GM19351 (cell line): ENCODE measurements around the gene TTI1.

Experiments
- ATAC-seq: cut with Tn5 transposase; IDR thresholded peaks from one replicate; pipeline ENCODE4 v1.9.1; 2021; ENCODE audit warnings: mild to moderate bottlenecking, moderate library complexity; ENCODE audit not compliant: unreplicated experiment

The TTI1 gene

DNA sequence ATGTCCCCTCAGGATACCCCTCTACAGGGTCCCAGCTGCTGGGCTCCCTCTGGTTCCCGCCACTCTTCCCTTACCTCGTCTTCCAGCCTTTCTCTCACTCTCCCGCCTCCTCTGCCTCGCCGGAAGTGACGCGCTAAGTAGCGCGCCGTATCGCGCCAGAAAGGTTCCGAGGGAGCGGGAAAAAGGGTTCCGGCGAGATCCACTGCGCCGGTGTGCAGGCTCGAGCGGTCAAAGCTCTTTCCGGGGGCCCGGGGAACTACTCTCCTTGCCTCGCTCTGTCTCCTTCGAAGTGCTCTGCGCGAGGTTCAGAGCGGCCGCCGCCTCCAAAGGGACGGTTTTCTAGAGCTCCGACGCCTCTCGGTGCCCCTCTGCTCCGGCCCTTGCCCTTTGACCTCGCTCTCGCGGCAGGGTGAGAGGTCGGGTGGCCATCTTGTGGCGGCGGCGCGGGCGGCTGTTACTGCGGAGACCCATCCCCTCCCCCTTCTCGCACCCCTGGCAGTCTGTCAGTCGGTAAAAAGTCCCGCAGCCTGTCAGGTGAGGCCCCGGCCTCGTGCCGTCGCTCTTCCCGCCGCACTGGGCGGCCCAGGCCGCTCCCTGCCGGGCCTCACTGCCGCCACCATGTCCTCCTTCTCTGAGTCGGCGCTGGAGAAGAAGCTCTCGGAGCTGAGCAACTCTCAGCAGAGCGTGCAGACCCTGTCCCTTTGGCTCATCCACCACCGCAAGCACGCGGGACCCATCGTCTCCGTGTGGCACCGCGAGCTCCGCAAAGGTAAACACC is at the start of gene TTI1, which contains the start of gene RPRD1B:
Gene TTI1, minus strand, starts transcription at position 127 of the 778 bp plus-strand sequence. CDS start 19,640 bp downstream, outside the sequence.
Gene RPRD1B, plus strand, starts transcription at position 417 of the 778 bp plus-strand sequence. Its CDS starts 202 bp downstream, at position 619.
- ATAC-seq = peak; percentile 80

DNA sequence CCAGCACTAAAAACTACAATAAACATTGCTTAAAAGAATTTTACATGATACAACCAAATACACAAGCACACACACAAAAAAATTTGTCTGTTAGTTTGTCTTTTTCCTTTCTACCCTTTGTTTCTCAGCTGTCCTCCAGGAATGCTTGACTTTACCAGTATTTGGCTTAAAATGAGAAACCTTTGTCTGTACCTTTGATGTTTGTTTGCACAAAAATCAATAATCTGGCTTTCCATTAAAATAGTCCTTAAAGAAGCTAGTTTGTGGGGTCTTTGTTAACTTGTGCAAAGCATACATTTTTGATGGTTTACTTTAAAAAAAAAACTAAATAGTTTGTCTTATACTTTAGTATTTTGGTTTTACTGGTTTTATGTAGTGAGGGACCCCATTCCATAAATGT is 49.6 kb upstream of the TTI1 start:
- ATAC-seq = no peak

- ATAC-seq = no peak
Measured at GRCh38 chr20:38081575-38081974, 48.3 kb upstream of the TTI1 start.

GRCh38 chr20:38079353-38079752 is 46.1 kb upstream of the TTI1 start:
- ATAC-seq = no peak

GRCh38 chr20:38078084-38078483 is 44.8 kb upstream of the TTI1 start:
- no peak for ATAC-seq

- no peak for ATAC-seq
Measured at GRCh38 chr20:38076548-38076947, 43.3 kb upstream of the TTI1 start.

DNA sequence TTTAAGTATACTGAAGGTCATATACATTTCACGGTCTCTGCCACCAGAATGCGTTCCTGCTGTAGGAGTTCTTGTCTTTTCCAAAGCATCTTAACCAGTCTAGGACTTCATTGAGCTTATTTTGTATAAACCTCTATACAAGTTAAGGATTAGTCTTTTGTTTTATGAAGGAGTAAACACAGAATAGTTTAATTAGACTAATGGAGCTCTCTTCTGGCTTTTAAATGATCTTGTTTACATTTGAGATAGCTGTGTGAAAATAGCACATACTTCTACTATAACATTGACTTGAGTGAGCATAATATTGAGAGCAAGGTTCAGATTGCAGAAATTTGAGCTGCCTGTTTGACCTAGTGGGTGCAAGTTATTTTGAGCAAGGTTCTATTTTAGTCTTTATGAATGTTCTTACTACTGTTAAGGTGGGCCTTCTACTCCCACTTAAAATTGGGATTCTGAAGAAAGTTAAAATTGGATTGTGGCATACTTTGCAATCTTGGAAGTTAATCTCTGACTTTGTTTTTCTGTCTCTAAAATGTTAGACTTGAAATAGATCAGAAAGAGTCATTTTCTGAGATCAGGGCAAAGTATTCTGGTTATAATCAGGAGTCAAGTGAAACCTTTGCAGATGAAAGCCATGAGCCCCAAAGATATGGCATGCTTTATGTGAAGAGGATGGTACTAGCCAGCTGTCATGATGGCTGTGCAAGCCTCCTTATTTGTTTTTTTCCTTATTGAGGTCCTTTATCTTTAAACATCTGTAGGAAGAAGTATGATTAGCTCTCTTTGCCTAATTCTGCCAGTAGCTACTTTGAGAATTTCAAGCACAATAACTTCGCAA is 42.1 kb upstream of the TTI1 start:
- no peak for ATAC-seq

- ATAC-seq = no peak
Measured at GRCh38 chr20:38073307-38074071, 40.2 kb upstream of the TTI1 start.

DNA sequence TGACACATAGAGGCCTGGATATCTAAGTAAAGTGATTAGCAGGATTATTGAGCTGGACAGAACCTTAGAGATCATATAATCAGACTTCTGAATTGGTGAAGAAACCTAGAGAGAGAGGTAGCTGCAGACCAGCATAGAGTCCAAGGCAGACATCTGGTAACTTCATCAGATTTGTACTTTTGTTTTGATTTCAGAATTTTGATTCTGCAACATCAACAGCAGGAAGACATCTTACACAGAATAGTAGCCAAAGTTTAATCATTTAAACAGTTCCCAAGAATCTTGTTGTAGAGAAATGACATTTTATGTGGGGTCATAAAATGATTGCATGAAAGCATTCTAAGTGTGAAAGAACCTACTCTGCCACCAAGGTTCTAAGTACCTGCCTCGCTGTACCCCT is 39.6 kb upstream of the TTI1 start:
- ATAC-seq = no peak

GRCh38 chr20:38067717-38068365 is 34.6 kb upstream of the TTI1 start:
- no peak for ATAC-seq

DNA sequence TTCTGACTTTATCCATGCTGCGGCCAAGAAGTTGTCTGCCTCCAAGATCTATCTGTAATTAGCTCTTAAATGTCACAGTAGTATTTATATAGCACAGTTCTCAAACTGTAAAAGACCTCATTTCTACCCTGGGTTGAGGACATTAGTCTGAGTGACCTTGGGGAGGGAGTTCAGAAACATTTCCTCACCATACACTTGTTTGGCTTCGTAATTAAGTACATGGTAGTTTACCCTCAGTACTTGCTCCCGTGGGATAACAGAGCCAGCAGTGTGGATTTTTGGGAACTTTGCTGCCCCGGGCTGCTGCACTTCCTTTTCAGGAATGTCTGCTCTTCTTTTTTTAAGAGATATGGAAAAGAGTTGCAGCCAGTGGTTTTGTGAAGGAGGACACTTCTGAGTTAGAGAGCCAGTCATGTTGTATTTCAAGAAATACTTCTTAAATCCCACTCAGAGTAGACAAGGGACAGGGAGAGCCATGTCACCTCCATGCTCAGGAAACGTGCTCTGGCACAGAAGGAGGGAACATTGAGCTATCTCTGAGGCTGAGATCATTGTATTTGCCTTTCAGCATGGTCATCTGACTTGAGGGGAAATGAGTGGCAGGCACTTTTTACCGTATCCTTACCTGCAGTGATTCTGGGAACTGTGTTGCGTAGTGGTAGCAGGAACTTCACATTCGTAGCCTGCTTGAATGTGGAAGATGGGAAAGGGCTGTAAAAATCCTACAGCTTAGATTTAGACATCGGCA is 33.9 kb upstream of the TTI1 start:
- ATAC-seq = no peak

DNA sequence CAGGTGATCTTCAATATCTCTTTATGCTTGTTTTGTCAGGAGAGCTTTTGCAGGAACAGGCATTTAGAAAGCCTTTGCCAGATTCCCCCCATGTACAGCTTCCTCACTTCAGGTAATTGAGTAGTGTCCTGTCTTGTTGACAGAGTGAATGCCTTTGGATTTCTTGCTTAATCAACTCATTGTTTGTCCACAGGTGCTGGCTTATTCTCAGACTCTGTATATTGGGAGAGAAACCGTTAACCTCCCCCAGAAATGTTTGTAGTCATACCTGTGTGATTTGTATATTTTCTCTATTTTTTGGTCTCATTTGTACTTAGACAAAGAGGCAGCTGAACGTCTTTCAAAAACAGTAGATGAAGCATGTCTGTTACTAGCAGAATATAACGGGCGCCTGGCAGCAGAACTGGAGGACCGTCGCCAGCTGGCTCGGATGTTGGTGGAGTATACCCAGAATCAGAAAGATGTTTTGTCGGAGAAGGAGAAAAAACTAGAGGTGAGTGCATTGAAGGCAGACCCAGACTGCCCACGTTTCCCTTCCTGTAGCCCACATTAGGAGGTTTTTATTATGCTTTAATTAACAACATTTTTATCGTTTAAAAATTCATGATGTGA is 32.6 kb upstream of the TTI1 start:
- ATAC-seq = no peak

- ATAC-seq = no peak
Measured at GRCh38 chr20:38063911-38064530, 30.8 kb upstream of the TTI1 start.

DNA sequence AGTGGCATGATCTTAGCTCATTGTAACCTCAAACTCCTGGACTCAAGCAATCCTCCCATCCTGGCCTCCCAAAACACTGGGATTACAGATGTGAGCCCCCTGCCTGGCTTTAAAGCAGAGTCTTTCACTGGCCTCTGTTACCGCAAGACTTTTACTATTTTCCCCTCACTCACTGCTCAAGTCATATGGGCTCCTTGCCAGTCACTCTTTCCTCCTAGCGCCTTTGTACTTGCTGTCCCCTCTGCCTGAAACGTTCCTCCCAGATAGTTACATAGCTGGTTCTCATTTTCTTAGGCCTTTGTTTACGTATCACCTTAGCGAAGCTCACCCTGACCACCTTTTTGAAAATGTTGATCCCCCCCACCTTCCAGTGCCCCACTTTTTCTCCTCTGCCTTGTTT is 29.6 kb upstream of the TTI1 start:
- ATAC-seq = no peak

DNA sequence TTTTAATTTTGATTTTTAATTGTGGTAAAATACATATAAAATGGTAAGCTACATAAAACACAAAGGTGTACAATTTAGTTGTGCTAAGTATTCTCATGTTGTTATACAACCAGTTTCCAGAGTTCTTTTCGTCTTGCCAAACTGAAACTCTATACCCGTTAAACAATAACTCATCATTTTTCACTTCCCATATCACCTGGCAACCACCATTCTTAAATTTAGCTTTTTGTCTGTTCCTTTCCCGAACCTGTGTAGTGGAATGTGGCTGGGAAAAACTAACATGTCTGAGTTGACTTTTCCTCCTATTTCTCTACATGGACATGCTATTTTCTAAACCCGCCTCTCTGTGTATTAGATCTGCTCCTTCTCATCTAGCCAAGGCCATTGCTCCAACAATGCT is 27.9 kb upstream of the TTI1 start:
- no peak for ATAC-seq

GRCh38 chr20:38060536-38060935 is 27.3 kb upstream of the TTI1 start:
- ATAC-seq = no peak

DNA sequence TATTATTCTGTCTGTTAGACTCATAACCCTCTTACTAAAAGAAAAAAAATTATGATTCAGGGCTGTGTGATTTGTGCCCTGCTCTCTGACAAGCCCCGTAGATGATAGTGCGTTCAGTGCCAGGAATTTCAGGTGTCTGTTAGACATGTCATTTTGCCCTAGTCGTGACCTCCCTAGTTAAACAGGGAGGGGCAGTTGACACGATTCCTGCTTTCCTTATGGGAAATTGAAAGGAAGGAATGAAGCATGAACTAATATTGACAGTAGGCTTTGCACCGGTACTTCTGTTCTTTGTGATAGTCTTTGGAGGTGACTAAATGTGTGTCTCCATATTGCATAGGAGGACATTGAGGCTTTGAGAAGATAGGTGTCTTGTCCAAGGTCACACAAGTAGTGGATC is 26.6 kb upstream of the TTI1 start:
- no peak for ATAC-seq

DNA sequence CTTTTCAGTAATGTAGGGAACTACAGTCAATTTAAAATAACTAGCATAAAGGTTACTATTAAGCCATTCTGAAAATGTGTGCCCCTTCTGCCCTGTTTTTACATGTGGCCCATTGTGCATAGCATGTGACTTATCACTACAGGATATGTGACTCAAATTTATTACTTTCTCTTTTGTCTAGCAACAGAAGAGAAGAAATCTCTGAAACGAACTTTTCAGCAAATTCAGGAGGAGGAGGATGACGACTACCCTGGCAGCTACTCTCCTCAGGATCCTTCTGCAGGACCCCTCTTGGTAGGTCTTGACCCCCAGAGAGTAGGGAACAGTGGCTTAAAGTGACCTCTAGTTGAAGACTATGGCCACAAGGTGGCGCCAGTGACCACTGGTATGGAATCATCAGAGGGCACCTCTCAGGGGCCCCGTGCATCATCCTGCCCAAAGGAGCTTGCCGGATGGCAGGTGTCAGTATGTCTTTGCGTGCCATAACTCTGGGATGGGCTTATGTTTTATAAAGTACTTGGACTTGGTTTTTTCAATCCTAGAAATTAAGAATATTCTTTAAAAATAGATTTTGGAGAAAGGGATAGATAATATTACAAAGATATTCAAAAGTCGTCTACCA is 24.2 kb upstream of the TTI1 start:
- ATAC-seq = no peak

DNA sequence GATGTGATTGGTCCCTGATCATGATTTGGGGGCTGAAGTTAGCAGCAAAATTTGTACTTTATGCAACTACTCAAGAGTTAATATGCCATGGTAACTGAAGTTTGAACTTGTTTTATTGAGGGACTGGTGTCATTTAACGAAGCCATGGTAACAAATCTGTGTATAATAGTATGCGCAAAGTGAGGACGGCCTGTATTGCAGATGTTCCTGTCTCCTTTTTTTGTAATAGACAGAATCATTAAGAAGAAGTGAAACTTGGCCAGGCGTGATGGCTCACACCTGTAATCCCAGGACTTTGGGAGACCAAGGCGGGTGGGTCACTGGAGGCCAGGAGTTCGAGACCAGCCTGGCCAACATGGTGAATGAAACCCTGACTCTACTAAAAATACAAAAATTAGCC is 22.6 kb upstream of the TTI1 start:
- no peak for ATAC-seq
